D341Med (cell line): ENCODE results near the gene AATF.

ENCODE experiments used
- DNase-seq: peaks from one replicate; pipeline ENCODE4 v3.0.0; 2012; ENCODE audit warnings: low spot score

AATF gene, protein sequence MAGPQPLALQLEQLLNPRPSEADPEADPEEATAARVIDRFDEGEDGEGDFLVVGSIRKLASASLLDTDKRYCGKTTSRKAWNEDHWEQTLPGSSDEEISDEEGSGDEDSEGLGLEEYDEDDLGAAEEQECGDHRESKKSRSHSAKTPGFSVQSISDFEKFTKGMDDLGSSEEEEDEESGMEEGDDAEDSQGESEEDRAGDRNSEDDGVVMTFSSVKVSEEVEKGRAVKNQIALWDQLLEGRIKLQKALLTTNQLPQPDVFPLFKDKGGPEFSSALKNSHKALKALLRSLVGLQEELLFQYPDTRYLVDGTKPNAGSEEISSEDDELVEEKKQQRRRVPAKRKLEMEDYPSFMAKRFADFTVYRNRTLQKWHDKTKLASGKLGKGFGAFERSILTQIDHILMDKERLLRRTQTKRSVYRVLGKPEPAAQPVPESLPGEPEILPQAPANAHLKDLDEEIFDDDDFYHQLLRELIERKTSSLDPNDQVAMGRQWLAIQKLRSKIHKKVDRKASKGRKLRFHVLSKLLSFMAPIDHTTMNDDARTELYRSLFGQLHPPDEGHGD

GRCh38 chr17:36948717-36949460 is at the start of gene AATF:
AATF (plus strand) TSS chr17:36948954; CDS start chr17:36949126, 172 bp downstream.
- DNase-seq, result peak; percentile 99

DNA sequence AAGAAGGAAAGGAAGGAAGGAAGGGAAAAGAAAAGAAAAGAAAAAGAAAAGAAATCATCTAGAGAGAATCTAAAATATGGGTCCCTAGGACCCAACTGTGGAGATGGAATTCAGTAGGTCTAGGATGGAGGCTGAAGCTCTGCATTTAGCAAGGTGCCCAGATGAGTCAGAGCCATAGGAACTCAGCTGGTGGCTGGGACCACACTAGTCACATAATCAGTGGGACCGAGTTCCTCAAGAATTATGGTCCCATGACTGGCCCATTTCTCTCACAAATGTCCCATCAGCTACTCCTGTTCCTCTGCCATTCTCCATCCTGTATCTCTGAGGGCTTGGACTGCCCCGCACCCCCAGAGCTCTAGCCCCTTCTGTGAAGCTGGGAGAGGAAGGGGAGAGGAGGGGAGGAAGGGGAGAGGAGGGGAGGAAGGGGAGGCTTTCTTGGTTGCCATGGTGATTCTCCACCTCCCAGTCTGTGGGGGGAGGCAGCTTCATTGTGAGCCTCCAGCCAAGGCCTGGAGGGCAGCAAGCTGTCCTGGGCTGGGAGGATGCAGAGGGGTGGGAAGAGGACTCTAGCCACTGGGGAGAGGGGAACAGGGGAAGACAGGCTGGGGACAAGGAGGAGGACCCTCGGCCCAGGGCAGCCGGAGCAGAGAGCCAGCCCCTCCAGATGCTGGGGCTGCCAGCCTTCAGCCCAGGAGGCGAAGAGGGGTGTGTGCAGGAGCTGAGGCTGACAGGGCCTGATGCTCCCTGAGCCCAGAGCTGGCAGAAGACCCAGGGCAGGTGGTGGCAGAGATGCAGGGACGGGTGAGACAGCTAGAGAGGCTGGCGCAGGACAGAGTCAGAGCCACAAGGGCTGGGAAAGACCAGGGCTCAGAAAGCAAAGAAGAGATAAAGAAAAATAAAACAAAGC is 49.2 kb upstream of the AATF start:
- DNase-seq, result no peak

DNA sequence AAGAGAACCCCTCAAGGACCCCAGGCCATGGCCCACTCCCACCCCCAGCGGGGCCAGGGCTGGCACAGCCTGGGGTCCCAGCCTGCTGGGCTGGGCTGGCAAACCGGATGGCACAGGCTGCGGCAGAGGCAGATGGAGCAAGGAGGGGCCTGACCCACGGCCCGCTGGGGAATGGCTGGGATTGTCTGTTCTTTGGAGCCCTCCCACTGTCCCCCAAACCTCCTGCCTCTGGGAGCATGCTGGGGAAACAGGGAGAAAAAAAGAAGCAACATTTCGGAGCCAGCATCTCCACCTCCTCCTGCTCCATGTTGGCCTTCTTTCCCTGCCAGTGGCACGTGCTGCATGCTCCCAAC is 48.6 kb upstream of the AATF start:
- DNase-seq, result no peak

- DNase-seq, result no peak
Measured at GRCh38 chr17:36901506-36901905, 47.2 kb upstream of the AATF start.

DNA sequence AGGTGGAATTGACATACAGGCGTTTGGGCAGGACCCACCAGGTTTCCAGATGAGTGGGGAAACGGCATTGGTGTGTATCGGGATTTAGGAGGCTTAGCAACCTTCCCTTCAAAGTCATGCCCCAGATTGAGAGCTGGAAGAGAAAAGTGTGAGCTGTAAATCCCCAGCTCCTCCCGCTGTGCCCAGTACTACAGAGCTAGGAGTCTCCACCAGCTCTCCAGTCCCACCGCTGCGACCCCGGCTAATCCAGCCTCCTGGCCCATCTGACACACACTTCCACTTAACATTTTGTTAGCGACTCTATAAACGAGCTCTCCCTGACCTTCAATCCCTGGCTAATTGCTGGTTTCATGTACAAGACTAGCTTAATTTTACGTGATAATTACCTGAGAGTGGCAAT is 41.3 kb upstream of the AATF start:
- no peak for DNase-seq

- no peak for DNase-seq
Measured at GRCh38 chr17:36910513-36910912, 38.2 kb upstream of the AATF start.

DNA sequence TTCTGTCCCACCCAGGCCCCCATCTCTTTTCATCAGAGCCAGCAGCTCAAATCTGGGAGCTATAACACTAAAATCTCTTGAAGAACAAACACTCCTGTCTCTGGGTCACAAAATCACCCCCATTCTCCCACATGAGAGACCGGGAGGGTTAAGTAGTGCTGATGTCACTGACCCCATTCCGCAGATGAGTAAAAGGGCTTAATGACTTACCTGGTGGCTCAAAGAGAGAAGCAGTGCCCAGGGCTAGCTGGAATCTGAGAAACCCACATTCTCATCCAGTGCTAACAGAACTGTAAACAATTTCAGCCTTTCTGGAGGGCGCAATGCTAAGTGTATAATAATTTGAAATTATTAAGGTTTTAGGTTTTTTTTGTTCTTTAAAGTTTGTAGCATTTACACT is 37.8 kb upstream of the AATF start:
- no peak for DNase-seq

- no peak for DNase-seq
Measured at GRCh38 chr17:36913132-36913531, 35.6 kb upstream of the AATF start.

GRCh38 chr17:36918211-36918691 is 30.5 kb upstream of the AATF start:
- DNase-seq, result no peak

GRCh38 chr17:36919407-36919968 is 29.3 kb upstream of the AATF start:
- DNase-seq, result no peak

DNA sequence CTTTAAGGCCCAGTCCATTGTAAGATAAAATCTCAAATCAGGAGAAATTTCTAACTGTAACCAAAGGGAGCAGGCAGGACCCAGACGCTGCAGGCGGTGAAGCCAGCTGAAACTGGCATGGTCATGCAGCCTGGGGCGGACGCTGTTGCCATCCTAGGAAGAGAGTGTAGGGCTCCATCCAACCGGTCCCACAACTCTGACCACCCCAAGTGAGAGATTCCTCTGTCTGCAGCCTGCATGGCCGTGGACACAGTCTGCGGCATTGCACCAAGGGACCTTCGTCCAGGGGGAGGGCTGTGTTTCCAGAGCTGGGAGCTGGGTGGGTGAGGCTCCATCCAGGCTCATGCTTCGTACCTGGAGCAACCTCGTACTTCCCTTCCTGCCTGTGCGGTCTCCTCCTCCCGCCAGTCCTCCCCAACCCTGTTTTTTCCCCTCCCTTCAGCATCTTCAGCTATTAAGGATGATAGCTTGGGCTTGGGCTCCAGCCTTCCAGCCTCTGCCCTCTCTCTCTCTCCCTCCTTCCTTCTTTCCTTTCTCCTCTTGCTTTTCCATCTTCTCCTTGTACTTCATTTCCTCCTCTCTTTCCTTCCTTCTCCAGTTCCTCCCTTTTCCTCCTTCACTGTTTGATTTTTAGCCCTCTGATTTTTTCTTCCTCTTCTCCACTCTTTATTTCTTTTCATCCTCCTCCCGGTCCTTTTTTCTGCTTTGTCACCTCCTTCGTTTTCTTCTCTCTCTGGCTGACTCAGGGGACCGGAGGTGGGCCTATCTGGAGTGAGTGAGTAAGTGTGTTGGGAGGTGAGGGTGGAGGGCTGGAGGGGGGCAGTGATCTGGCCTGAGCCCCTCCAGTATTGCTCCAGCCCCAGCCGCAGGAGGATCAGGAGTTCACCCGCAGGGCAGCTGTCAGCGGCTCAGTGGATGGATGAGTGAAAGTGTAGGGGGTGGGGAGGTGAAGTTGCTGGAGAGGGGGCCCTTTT is 28.4 kb upstream of the AATF start:
- no peak for DNase-seq

DNA sequence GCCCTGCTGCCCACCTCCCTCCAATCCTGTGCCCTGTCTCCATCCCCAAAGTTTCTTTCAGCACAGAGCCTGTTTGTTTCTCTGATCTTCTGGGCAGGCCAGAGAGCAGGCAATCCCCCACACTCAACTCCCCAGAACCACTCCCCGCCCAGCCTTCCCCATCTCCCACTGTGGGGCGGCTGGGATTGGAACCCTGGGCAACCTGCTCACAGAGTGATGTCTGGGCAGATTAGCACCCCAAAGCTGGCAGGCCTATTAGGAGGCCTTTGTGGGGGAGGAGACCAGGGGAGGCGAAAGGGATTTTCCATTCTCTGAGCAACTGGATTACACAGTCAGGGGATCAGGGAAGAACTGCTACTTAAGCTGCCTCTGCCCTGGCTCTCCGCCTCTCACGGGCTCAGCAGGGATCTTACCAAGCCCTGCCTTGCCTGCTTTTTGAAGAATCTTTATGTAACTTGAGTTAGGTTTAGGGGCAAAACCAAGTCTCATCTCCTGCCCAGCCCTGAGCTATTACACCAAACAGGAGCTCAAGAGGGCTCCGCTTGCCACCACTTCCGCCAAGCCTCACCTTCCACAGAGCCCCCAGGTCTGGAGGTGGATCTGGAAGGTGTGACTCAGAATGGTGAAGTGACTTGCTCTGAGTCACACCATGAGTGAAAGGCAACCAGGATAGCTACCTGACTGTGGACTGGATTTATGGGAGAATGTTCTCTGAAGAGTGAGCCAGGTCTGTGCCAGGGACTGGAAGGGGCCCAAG is 27.5 kb upstream of the AATF start:
- DNase-seq, result peak; percentile 89

GRCh38 chr17:36922175-36922574 is 26.6 kb upstream of the AATF start:
- DNase-seq, result no peak

DNA sequence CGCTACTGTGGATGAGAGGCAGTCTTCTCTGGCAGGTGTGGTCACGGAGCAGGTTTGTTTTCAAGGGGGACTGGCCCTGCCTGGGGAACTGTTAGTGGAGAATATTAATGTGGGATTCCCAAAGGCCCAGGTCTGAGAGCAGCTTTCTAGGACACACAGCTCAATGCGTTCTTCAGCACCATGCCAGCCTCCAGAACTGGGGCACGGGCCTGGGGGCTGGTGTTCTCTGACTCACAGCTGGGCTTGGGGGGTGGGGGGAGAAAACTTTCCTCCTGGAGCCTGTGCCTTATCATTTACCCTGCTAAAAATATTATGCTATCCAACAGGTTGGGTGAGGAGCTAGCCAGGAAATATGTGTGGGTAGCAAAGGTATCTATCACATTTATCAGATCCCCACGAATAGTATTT is 24.9 kb upstream of the AATF start:
- no peak for DNase-seq

DNA sequence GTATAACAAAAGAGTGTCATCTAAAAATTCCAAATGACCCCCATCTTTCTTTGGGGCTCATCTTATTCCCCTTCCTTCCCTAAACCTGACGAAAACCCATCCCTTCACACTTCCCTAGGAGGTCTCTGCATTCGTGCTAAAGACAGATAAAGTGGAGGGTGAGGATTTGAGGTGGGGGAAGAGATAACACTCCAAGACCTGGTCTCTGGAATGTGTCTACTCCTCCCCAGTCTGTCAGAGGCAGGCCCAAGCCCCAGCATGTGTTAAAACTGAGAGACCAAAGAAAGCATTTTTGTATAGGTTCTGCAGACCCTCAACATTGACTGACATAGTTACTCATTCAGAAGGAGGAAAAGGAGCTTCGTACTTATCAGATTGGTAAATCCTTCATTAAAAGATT is 22.5 kb upstream of the AATF start:
- no peak for DNase-seq

DNA sequence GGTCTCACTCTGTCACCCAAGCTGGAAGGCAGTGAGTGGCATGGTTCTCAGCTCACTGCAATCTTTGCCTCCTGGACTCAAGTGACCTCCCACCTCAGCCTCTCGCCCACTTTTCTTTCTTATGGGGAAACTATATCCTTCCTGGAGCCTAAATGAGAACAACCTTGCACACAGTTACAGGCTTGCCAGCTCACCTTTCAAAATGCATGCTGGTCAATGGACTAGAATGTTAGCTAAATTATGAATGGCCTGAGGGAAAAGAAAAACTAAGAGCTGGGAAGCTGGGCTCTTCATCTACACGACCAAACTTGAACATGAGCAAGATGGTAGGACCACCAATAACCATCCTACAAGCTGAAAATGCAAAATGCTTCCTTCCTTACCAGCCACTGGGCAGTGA is 22.1 kb upstream of the AATF start:
- DNase-seq, result no peak

GRCh38 chr17:36928471-36929345 is 20.0 kb upstream of the AATF start:
- no peak for DNase-seq

GRCh38 chr17:36929851-36930582 is 18.7 kb upstream of the AATF start:
- DNase-seq, result no peak
